ENCODE data around the gene UBA3.

The UBA3 gene

DNA sequence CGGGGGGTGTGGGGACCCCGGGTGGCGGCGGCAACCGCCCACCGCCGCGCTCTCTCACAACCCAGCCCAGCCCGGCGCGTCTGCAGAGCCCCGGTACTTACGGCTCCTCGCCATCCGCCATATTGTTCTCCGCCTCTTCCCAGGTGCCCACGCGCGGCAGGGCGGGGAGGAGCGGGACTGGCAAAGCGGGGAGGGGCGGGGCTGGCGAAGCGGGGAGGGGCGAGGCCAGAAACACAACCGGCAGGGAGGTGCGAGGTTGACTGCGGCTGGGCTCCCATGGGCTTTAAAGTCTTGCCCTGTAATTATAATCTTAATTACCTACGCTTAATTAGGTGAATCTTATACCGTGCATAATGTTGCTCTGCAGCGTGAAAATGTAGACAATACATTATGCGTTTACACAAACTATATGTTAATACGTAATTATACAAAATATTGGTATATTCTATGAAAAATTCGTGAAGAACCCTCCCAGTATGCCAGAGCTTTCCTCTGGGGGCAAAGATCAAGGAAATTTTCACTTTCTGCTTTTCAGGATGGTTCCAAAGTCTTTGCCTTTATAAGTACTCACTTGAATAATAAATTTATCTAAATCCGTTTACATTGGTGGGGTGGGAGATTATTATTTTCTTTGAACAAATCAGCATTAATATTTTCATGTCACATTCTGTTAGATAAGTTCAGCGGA is at the start of gene UBA3:
TSS of gene UBA3 (minus strand) at position 133 of the 688 bp plus-strand sequence. CDS start at position 121, 12 bp downstream.
- DNase-seq (ENCODE audit: extremely low read depth in 1 of 2, low read depth in 1 of 2): peak; percentile 78 to 89

- no peak for DNase-seq (ENCODE audit: extremely low read depth in 1 of 2, low read depth in 1 of 2)
Observed at GRCh38 chr3:69129531-69129930, 49.4 kb upstream of the UBA3 start.

GRCh38 chr3:69128509-69128908 is 48.3 kb upstream of the UBA3 start:
- no peak for DNase-seq (ENCODE audit: extremely low read depth in 1 of 2, low read depth in 1 of 2)

- DNase-seq (ENCODE audit: extremely low read depth in 1 of 2, low read depth in 1 of 2): no peak
Observed at GRCh38 chr3:69126999-69127398, 46.8 kb upstream of the UBA3 start.

- DNase-seq (ENCODE audit: extremely low read depth in 1 of 2, low read depth in 1 of 2): no peak
Observed at GRCh38 chr3:69126216-69126615, 46.1 kb upstream of the UBA3 start.

DNA sequence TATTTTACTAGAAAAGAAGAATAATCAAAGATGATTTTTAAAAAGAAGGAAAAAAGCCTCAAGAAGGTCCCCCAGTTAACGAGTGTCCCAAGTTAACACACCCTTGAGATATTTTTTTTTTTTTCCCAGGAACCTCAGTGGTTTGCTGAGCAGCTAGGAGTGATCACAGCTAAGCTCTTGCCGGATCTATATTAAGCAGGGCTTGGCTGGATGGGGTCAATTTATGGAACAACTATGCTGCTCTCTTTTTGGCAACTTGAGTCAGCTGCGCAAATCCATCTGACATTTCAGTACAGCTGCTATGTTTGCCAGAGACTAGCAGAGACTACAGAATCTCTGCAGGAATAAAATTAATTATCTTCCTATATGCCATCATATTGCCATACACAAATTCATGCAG is 42.2 kb upstream of the UBA3 start, which contains the start of gene LMOD3:
TSS of gene LMOD3 (minus strand) at position 193 of the 400 bp plus-strand sequence. CDS start 209 bp downstream, outside the sequence.
- no peak for DNase-seq (ENCODE audit: extremely low read depth in 1 of 2, low read depth in 1 of 2)

DNA sequence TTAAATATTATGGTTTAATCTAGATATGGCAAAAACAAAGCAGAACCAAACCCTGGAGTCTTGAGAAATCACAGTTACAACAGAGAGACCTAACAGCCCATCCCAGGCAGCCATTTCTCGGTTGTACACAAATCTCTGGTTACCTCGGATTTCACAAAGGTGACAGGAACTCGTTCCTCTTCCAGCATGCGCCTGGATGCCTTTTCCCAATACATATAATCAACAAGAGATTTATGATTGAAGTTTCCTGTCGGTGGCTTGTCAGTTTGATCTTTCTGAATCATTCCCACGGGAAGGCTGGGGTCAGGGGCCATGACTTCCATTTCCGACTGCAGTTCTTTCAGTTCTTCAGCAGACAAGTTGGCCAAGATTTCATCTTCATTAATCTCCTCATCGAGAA is 41.8 kb upstream of the UBA3 start:
- DNase-seq (ENCODE audit: extremely low read depth in 1 of 2, low read depth in 1 of 2): no peak

GRCh38 chr3:69121513-69121912 is 41.3 kb upstream of the UBA3 start:
- DNase-seq (ENCODE audit: extremely low read depth in 1 of 2, low read depth in 1 of 2): no peak

GRCh38 chr3:69120879-69121464 is 40.8 kb upstream of the UBA3 start:
- peak; percentile 46 to 59 for DNase-seq (ENCODE audit: extremely low read depth in 1 of 2, low read depth in 1 of 2)

GRCh38 chr3:69119681-69120080 is 39.5 kb upstream of the UBA3 start:
- DNase-seq (ENCODE audit: extremely low read depth in 1 of 2, low read depth in 1 of 2): no peak

GRCh38 chr3:69119138-69119537 is 39.0 kb upstream of the UBA3 start:
- no peak for DNase-seq (ENCODE audit: extremely low read depth in 1 of 2, low read depth in 1 of 2)

GRCh38 chr3:69118555-69118954 is 38.4 kb upstream of the UBA3 start:
- no peak for DNase-seq (ENCODE audit: extremely low read depth in 1 of 2, low read depth in 1 of 2)

DNA sequence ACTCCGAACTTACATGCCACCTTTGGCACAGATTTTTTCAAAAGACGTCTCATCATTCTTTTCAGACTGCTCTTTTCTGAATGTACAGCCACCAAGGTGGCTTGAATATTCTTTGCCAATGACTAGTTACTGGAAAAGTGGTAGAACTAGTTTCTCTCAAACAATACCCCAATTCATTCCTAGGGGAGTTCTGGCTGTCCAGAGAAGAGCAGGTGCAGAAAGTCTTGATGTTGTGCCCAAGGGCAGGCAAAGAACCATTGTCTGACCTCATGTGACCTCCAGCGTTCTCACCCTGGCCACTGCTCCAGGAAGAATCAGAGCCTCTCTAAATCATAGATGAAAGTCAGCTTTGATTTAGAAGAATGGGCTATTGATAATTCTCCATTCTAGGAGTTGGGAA is 36.7 kb upstream of the UBA3 start:
- no peak for DNase-seq (ENCODE audit: extremely low read depth in 1 of 2, low read depth in 1 of 2)

- no peak for DNase-seq (ENCODE audit: extremely low read depth in 1 of 2, low read depth in 1 of 2)
Observed at GRCh38 chr3:69116162-69116561, 36.0 kb upstream of the UBA3 start.

DNA sequence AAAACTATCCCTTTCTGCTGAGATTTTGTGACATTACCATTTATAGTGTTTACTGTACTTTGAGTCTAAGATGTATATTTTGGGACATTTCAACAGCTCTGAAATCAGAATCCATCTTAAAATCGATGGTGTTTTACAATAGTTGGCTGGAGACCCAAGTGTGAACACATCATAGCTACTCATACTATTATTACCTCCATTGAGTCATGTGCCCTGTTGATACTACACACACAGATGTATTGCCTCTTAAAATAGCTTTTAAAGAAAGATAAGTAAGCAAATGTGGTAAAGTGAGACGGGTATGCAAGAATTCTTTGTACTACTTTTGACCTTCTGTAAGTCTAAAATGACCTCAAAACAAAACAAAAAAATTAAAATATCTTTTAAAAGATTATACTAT is 35.6 kb upstream of the UBA3 start:
- DNase-seq (ENCODE audit: extremely low read depth in 1 of 2, low read depth in 1 of 2): no peak

DNA sequence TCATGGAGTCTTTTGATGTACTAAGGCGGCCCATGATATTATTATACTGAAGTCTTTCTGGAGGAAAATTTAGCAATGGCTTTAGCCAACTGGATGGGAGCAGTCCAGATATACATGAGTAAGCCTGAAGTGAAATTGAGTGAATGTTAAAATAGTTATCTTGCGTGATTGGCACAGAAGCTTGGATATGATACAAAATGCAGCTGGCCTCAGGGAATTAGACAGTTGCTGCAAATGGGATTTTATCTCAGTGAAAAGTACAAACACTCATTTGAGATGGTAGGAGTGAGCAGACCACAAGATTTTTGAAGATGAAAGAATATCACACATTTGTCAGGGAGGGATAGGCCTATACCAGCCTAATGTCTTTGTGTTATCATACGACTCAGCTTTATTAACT is 33.4 kb upstream of the UBA3 start:
- no peak for DNase-seq (ENCODE audit: extremely low read depth in 1 of 2, low read depth in 1 of 2)

- no peak for DNase-seq (ENCODE audit: extremely low read depth in 1 of 2, low read depth in 1 of 2)
Observed at GRCh38 chr3:69110941-69111546, 30.9 kb upstream of the UBA3 start.

GRCh38 chr3:69108811-69109210 is 28.6 kb upstream of the UBA3 start:
- DNase-seq (ENCODE audit: extremely low read depth in 1 of 2, low read depth in 1 of 2): no peak

- DNase-seq (ENCODE audit: extremely low read depth in 1 of 2, low read depth in 1 of 2): no peak
Observed at GRCh38 chr3:69107841-69108240, 27.7 kb upstream of the UBA3 start.

- DNase-seq (ENCODE audit: extremely low read depth in 1 of 2, low read depth in 1 of 2): no peak
Observed at GRCh38 chr3:69105320-69105719, 25.2 kb upstream of the UBA3 start.

DNA sequence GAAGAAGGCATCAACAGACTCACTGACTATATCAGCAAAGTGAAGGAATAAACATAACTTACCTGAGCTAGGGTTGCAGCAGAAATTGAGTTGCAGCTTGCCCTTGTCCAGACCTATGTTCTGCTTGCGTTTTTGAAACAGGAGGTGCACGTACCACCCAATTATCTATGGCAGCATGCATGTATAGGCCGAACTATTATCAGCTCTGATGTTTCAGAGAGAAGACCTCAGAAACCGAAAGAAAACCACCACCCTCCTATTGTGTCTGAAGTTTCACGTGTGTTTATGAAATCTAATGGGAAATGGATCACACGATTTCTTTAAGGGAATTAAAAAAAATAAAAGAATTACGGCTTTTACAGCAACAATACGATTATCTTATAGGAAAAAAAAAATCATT is 24.4 kb upstream of the UBA3 start:
- DNase-seq (ENCODE audit: extremely low read depth in 1 of 2, low read depth in 1 of 2): no peak

GRCh38 chr3:69103123-69103522 is 23.0 kb upstream of the UBA3 start:
- DNase-seq (ENCODE audit: extremely low read depth in 1 of 2, low read depth in 1 of 2): no peak

All from activated CD8-positive, alpha-beta memory T cell treated with anti-CD3 and anti-CD28 coated beads for 1 hour (primary cell).